Activated CD8-positive, alpha-beta memory T cell treated with anti-CD3 and anti-CD28 coated beads, Interleukin-2, amount 50 U/mL, for 1 hour (primary cell): ENCODE data around the gene ADTRP.
"Not testable (repeated sequence)": the region's sequence is repeated elsewhere in the genome, so short reads cannot be mapped to it uniquely, and the experiment has no call there.

Experiments
- DNase-seq: peaks from one replicate; pipeline ENCODE4 v3.0.0-alpha.2; 2020; ENCODE audit errors: extremely low read depth

ADTRP gene

DNA sequence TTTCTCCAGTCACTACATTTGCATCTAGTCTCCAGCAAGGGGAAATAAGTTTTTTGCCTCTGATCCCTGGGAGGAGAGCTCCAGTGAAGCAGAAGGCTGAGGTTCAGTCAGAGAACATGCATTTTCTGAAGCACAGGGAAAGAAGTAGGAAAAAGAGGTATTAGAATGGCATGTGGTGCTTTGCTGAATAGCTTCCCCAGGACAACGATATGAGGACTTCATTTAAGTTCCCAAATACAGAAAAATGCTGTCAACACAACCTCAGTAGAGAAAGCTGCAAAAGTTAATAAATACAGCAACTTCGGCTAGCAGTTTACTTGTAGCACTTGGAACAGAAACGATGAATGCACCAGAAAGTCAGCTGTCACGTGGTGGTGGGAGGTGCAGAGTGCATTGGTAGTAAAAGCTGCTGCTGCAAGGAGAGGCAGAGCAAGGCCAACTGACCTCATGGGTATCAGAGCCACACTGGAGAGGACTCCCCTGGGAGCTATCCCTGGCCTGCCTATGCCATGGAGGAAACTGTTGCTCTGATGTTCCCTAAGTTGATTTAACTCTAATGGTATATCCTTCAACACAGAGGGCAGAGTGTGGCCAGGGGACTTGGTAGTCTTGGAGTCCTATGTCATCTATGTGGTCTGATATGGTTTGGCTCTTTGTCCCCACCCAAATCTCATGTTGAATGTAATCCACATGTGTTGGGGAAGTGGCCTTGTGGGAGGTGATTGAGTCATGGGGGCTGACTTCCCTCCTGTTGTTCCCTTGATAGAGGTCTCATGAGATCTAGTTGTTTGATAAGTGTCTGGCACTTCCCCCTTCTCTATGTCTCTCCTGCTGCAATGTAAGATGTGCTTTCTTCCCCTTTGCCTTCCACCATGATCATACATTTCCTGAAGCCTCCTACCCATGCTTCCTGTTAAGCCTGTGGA lies 85.9 kb downstream of the ADTRP start:
- no peak for DNase-seq

DNA sequence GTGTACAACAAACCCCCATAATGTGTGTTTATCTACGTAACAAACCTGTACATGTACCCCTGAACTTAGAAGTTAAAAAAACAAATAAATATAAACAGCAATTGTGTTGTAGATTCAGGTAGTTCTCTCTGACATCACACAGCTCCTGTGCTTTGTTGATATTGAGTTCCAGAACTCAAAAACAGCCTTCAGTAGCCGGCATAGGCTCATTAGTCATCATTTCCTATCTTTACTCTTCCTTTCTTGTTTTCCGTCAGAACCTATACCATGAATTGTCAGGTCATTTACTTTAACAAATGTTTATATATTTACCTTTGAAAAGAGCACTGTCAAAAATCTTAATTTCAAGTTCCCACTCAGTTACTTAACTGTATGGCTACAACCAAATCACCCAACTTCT lies 88.8 kb downstream of the ADTRP start:
- DNase-seq, result no peak

DNA sequence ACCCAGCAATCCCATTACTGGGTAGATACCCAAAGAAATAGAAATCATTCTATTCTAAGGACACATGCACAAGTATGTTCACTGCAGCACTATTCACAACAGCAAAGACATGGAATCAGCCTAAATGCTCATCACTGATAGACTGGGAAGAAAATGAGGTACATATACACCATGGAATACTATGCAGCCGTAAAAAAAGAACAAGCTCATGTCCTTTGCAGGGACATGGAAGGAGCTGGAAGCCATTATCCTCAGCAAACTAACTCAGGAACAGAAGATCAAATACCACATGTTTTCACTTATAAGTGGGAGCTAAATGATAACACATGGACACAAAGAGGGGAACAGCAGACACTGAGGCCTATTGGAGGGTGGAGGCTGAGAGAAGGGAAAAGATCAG lies 89.2 kb downstream of the ADTRP start:
- DNase-seq, result not testable (repeated sequence)

DNA sequence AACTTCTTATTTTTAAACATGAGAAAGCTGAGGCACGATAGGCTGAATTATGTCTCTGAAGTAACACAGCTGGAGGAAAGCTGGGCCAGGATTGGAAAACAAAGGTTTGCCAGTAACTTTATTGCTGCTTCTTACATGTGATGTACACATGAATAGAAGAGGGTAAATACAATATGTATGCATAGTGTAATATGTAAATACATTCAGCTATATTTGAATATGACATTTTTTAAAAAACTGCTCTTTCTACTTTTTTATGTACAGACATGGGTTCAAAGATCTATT lies 90.2 kb downstream of the ADTRP start:
- DNase-seq, result no peak

DNA sequence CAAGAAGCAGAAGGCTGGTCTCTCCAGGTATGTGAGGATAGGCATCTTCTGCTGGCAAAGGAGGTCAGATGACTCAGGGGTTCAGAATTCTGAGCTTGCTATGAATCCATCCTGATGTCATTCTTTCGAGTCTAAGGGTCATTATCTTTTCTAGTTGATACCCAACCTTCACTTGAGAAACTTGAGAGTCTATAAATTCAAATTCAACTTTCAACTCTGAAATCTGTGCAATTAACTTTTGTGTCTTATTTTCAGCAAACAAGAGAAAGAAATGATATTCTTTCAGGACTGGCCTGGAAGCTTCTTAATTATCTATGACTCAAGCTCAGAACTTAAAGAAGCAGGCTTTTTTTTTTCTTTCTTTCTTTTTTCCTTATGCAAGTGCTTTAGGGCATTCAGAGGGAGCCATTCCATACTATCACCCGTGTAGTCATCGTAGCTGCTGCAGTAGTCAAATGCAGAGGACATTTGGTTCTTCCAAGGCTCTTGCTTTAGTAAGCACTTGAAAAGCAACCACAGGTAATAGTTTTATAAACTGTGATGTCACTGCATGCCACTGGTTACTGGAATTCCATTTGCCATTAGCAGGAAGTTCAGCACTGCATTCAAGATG lies 93.0 kb downstream of the ADTRP start:
- no peak for DNase-seq

DNA sequence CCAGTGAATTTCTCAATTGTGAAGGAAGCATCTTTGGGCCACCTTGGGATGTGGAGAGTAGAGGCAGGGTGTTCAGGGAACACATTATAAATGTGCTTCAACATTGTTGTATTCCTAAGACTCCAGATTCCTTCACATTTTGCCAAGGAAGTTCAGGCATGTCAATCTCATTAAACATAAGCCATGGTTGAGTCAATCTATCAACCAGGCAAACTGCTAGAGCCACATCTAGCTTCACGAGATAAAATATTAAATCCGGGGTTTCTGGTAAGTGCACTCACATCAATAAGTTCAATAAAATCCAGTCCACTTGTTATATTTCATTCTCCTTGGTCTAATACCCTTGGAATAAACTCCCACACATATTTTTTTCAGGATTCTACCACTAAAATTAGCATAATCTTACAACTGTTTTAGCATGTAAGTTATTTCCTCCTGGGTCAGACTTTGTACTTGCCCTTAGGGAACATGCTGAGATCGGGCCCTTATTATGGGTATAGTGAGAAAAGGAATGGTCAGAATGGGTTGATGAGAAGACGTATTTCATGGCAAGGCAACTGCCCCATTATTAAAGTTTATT lies 93.6 kb downstream of the ADTRP start:
- DNase-seq, result no peak

DNA sequence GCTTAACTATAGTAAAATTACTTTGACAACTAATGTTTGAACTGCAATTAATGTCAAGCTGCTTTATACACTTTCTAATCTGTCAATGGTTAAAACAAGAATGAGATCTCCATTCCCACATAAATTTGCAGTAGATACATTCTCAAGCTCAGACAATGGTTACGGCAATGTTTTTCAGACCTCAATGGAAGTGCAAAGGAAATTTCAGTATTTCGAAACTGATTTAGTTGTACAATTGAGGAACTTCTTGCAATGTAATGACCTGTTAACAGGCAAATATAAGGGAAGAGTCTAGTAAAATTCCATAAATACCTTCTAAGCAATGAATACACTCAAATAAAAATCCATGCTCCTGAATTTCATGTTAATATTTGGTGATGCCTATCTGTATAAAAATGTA lies 94.7 kb downstream of the ADTRP start:
- no peak for DNase-seq

DNA sequence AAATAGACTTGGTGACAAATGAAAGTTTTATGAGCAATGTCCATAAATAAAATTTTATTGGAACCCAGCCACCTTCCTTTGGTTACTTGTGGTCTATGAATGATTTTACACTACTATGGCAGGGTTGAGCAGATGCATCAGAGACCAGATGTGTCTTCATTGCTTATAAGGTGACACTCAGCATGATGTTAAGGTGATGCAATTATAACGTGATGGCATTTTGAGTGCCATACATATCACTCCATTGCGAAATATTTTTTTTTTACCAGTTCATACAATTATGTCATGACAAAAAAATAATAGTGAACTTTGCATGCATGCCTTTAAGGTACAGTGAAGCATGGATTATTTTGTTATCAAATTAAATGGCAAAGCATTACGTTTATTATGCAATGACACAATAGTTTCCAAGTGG lies 96.0 kb downstream of the ADTRP start:
- no peak for DNase-seq

DNA sequence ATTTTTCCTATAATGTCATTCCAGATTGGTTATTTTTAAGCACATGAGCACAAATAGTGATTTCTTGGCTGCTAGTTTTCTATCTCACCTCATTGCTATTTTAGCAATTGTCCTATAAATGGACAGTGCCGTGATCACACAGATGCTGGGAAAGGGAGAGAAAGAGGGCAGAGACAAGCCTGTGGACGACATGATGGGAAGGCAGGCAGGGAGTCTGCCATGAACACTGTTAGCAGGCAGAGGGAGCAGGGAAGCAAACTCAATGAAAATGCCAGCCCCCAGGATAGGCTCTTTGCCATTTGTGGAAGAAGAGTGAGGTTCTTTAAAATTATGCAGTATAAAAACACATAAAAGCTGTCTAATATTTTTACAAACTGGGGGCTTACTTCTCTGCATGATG lies 96.8 kb downstream of the ADTRP start:
- no peak for DNase-seq

DNA sequence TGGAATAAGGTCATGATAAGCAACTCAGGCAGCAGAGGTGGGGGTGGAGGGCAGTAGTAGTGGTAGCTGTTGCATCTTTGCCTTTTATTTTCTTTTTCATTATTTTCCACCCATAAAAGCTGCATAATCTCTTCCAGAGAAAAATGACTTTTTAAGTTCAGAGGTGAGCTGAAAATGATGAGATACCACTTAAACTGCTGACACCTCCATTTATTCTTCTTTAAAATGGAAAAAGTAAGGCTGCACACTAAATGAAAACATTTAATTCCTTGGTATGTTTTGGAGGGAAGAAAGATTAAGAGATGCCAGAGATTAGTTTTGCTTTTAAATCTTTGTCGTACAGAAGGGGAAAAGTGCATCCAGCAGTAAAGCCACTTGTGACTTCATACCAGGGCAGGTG lies 97.2 kb downstream of the ADTRP start:
- no peak for DNase-seq

DNA sequence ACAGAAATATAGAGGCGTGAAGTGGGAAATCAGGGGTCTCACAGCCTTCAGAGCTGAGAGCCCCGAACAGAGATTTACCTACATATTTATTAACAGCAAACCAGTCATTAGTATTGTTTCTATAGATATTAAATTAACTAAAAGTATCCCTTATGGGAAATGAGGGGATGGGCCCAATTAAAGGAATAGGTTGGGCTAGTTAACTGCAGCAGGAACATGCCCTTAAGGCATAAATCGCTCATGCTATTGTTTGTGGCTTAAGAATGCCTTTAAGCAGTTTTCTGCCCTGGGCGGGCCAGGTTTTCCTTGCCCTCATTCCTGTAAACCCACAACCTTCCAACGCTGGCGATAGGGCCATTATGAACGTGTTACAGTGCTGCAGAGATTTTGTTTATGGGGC lies 98.1 kb downstream of the ADTRP start:
- not testable (repeated sequence) for DNase-seq

DNA sequence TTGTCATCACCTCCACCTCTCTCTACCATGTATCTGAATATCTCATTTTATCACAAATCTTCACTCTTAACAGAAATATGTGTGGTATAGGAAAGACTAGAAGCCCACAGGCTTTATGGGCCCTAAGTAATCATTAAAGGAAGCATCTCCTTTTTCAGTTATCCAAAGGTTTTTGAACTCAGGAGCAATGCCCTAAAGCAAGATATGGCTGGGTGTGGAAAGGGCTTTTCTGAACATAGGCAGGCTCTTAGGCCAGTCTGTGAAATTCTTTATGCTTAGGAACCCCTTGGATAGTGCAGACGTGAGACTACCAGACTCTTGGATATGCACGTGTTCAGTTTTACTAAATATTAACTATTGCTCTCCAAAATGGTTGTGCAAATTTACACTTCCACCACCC lies 99.5 kb downstream of the ADTRP start:
- no peak for DNase-seq

DNA sequence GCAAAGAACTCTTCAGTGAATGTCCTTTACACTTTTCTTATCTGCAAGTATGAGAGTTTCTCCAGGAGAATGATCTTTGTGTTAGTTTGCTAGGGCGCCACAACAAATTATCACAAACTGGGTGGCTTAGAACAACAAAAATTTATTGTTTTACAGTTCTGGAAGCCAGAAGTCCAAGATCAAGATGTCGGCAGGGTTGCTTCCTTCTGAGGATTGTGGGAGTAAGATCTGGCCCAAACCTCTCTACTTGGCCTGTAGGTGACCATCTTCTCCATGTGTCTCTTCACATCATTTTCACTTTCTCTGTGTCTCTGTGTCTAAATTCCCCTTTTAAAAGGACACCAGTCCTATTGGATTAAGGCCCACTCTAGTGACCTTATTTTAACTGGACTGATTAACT lies 103.0 kb downstream of the ADTRP start:
- DNase-seq, result no peak

DNA sequence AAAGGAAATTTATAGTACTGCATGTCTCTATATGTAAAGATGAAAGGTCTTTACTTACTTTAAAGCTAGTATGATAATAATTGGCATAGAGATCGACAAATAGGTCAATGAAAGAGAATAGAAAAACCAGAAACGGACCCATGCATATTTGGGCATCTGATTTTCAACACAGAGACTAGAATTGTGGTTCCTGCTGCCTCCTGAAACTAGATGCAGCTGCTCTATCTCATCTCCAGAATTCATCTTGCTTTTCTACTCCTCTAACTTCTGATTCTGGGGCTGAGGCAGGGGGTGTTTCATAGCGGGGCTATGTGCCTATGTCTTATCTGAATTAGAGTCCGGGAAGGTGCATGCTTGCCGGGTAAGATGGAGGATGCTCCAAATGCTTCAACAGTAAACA lies 105.9 kb downstream of the ADTRP start:
- DNase-seq, result no peak

DNA sequence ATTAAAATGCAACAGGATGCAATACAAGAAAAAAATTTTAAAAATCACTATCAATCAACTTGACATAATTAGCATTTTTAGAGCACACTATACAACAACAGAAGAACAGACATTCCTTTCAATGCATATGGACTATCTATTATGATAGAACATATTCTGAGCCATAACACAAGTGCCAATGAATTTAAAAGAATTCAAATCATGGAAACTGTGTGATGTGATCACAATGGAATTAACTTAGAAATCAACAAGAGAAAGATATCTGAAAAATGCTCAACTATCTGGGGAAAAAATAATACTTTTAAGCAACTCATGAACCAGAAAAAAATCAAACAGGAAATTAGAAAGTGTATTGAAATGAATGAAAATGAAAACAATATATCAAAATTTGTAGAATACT lies 106.3 kb downstream of the ADTRP start:
- no peak for DNase-seq

DNA sequence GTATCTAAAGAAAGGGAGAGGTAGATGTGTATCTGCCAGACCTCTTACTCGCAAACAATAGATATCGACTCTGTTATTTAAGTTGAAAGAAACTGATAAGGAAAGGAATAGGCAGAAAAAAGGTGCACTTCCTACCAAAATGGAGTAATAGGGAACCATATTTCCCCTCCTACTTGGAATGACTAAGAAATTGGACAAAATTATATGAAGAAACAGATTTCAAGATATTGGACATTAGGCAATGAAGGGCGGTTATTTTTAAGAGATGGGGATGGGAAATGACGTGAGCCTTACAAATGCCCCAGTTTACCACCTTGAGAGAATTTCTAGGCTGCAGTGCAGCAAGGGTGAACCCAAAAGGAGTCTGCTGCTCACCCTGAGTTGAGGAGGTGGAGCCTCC lies 108.9 kb downstream of the ADTRP start:
- no peak for DNase-seq

DNA sequence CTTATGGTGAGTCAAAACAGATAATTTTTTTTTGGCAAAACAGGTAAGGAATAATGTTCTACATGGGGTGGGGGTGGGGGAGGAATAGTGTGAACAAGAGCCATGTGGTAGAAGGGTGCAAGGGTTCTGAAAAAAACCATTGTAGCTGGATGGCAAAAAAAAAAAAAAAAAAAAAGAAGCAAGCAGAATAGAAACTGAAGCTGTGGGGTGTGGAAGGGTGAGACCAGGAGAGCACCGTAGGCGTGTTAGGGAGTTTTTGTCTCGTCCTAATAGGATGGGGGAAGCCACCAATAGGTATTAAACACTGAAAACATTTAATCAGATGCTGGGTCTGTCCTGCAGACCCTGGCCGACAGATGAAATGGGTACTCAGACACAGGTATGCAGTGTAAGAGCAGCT lies 110.1 kb downstream of the ADTRP start:
- no peak for DNase-seq

DNA sequence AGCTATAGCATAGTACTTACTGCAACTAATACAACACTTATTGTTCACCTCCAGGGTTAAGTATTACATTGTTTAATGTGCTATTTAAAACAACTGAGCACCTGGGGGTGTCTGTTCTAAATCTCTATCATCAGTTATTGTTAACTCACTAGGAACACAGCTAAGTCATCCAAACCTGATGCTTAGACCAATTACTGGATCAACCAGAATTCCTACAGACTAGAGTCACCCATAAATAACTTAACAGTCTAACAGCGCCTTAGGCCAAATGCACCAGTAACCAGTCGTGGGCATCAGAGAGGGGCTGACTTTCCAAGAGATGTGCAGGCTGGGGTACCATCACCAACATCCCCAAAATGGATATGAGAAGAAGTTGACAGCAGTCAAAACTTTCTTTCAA lies 110.7 kb downstream of the ADTRP start:
- DNase-seq, result no peak

DNA sequence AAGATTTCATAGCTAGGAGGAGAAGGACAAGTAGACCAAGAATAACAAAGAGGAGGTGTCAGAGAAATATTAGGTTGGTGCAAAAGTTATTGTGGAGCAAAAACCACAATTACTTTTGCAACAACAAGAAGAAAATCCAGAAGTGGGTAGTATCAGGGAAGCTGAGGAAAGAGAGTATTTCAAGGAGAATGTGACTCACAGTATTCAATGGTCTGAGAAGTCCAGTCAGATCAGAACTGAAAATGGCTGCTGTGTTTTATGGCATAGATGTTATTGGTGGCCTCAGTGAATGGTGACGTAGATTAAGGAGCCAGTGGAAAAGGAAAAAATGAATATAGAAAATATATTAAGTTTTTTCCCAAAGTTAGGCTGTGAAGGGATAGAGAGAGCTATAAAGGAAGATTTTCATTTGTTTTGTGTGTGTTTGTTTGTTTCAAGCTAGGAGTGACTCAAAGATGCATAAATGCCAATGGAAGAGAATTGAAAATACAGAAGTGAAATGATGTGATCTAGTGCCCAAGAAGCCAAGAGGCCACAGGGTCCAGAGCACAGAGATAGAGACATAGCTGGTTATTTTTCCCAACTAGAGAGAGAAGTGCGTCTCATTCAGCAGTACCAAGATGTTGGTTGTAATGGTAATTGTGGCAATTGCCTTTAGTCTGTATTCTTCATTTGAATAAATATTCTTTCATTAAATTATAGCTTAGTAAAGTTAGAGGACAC lies 112.8 kb downstream of the ADTRP start:
- no peak for DNase-seq
